Measurements from ENCODE around the gene COQ8B. TPM values are rescaled to one million over a fixed set of nuclear protein-coding genes. Genes with fewer than 3 reads are reported as not detected.

Gene COQ8B
- total RNA-seq, 6 donors from 2014 or later: 46.2 to 142 (median 65.4) TPM

DNA sequence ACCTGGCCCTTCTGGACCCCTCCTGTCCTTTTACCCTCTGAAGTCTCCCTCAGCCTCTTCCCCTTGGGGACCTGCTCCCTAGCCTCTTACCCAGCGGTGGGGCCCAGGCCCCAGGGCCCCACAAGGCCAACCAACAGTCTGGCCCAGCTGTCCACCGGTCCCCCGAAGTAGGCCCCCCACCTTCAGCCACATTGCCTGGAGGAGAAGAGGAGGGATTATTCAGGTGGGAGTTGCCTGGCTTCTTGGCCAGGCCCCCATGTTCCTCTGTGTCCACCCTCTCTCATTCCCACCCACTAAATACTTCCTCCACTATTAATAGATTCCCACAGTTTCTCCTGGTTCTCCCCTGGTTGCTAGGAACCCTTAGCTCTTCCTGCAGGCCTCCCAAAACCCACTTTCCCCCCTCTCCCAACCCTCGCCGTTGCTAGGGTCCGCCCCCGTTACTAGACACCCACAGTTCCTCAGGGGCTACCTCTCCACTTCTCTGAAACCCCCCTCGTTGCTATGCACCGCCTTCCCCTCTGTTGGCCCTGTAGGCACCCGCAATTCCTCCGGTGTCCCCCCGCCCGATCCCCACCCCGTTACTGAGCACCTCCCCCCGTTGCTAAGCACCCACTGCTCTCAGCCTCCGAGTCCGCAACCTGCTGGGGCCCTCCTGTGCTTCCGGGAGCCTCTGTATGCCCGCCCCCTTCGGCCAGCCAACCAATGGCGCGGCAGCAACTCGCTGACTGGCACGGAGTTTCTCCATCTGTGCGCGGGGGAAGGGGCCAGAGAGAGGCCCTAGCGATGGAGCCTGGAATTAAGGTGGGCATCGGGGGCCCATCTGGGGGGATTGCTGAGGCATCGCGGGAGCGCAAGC is 2.0 kb downstream of the COQ8B start:
- peak in 1 of 4 donors; percentile 27 for TF ChIP-seq POLR2A (IDR thresholded peaks at IDR 0.05)
- TF ChIP-seq POLR2AphosphoS5 (IDR thresholded peaks at IDR 0.05): peak; percentile 5 to 44
- TF ChIP-seq, protein P1, sequence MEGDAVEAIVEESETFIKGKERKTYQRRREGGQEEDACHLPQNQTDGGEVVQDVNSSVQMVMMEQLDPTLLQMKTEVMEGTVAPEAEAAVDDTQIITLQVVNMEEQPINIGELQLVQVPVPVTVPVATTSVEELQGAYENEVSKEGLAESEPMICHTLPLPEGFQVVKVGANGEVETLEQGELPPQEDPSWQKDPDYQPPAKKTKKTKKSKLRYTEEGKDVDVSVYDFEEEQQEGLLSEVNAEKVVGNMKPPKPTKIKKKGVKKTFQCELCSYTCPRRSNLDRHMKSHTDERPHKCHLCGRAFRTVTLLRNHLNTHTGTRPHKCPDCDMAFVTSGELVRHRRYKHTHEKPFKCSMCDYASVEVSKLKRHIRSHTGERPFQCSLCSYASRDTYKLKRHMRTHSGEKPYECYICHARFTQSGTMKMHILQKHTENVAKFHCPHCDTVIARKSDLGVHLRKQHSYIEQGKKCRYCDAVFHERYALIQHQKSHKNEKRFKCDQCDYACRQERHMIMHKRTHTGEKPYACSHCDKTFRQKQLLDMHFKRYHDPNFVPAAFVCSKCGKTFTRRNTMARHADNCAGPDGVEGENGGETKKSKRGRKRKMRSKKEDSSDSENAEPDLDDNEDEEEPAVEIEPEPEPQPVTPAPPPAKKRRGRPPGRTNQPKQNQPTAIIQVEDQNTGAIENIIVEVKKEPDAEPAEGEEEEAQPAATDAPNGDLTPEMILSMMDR (IDR thresholded peaks at IDR 0.05): peak in 1 of 6 experiments; percentile 21
- no peak for TF ChIP-seq EP300 (IDR thresholded peaks at IDR 0.05)
- WGBS, 2 donors: 5 to 13% methylated on average over 17 to 30 of the region's 31 CpGs
- no peaks in the 10 kb centered on the region for H3K9me3 ChIP-seq
- peak overlapping the region; percentile 98 to 99 (median 98) for H3K27ac ChIP-seq
- H3K27me3 ChIP-seq: no peaks in the 10 kb centered on the region
- H3K4me1 ChIP-seq: peaks cover 27 to 52% (median 28%) of the 10 kb centered on the region in 4 donors
- peaks cover 1 to 24% (median 16%) of the 10 kb centered on the region in 4 donors for H3K36me3 ChIP-seq
- H3K4me3 ChIP-seq: peak overlapping the region; percentile 48 to 90 (median 76)
- DNase-seq (peak; percentile 98 to 99), ATAC-seq (ENCODE audit: low FRiP score in 2 of 2) (peak; percentile 86 to 89)

DNA sequence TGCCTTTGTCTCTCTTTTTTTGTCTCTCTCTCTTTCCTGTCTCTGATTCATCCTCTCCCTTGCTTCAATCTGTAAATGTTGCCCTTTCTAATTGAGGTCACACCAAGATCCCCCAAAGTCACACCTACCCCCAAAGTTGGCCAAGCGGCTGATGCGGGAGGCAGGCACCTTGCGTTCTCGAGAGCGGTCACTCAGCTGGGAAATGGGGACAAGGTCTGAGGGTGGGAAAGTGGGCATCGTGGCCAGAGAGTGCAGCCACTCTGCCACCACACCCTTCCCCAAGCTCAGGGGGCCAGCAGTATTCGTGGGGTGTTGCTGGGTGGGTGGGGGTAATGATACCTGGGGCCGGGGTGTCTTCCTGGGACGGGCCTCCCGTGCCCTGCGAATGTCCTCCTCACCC is 2.7 kb downstream of the COQ8B start:
- Histone ChIP-seq H3K4me3 (peak overlapping the region in 2 of 4 donors; percentile 75 to 76), H3K27me3 (no peaks in the 10 kb centered on the region), H3K36me3 (peaks cover 6 to 31% (median 21%) of the 10 kb centered on the region in 4 donors), H3K4me1 (peaks cover 23 to 44% (median 24%) of the 10 kb centered on the region in 4 donors), H3K9me3 (no peaks in the 10 kb centered on the region), H3K27ac (peak overlapping the region; percentile 98 to 99 (median 98))
- ATAC-seq (ENCODE audit: low FRiP score in 2 of 2): no peak
- TF ChIP-seq POLR2AphosphoS5 (IDR thresholded peaks at IDR 0.05): no peak
- TF ChIP-seq EP300 (IDR thresholded peaks at IDR 0.05): no peak
- TF ChIP-seq, protein P1 (IDR thresholded peaks at IDR 0.05): no peak
- no peak for TF ChIP-seq POLR2A (IDR thresholded peaks at IDR 0.05)
- no peak for DNase-seq
- WGBS, 2 donors: 87 to 96% methylated on average over 9 to 11 of the region's 11 CpGs

DNA sequence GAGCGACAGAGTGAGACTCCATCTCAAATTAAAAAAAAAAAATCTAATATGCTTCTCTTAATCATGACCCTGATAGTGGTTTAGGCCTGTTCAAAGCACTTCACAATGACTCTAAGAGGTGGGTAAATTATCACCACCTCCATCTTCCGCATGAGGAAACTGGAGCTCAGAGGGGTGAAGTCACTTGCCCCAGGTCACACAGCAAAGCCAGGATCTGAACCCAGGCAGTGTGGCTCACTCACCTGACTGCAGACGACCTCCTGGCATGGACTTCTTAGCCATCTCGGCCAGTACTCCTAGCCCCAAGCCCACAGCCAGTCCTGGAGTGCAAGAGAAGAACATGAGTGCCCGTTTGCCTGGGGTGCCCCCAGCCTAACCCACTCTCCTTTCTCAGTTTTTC is 6.9 kb downstream of the COQ8B start:
- H3K27ac ChIP-seq: no peak overlapping the region
- no peak for DNase-seq
- no peak overlapping the region for H3K4me3 ChIP-seq
- H3K9me3 ChIP-seq: no peaks in the 10 kb centered on the region
- WGBS, 2 donors: 87 to 94% methylated on average over 5 of the region's 5 CpGs
- no peaks in the 10 kb centered on the region for H3K27me3 ChIP-seq
- no peak for TF ChIP-seq POLR2AphosphoS5 (IDR thresholded peaks at IDR 0.05)
- no peak for TF ChIP-seq POLR2A (IDR thresholded peaks at IDR 0.05)
- no peak for TF ChIP-seq EP300 (IDR thresholded peaks at IDR 0.05)
- TF ChIP-seq, protein P1 (IDR thresholded peaks at IDR 0.05): no peak
- no peak for ATAC-seq (ENCODE audit: low FRiP score in 2 of 2)
- H3K36me3 ChIP-seq: peaks cover 9 to 62% (median 46%) of the 10 kb centered on the region in 4 donors
- H3K4me1 ChIP-seq: peaks cover 7 to 12% (median 10%) of the 10 kb centered on the region in 4 donors

DNA sequence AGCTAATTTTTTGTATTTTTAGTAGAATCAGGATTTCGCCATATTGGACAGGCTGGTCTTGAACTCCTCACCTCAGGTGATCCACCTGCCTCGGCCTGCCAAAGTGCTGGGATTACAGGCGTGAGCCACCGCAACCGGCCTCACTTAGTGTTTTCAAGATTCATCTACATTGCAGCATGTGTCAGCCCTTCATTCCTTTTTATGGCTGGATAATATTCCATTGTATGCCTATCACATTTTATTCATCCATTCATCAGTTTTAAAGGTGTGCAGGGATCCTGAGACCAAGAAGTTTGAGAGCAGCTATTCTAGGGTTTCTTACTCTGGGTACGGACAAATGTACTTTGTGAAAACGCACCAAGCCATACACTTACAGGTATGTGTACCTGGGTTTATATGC is 9.1 kb downstream of the COQ8B start:
- Histone ChIP-seq H3K36me3 (peaks cover 22 to 77% (median 67%) of the 10 kb centered on the region in 4 donors), H3K4me3 (no peak overlapping the region), H3K27ac (no peak overlapping the region), H3K27me3 (no peaks in the 10 kb centered on the region), H3K4me1 (no peaks in the 10 kb centered on the region), H3K9me3 (no peaks in the 10 kb centered on the region)
- TF ChIP-seq POLR2A (IDR thresholded peaks at IDR 0.05) (no peak), POLR2AphosphoS5 (IDR thresholded peaks at IDR 0.05) (no peak), EP300 (IDR thresholded peaks at IDR 0.05) (no peak)
- TF ChIP-seq, protein P1 (IDR thresholded peaks at IDR 0.05): no peak
- 97 to 99% methylated on average over 7 of the region's 7 CpGs for WGBS, 2 donors
- DNase-seq (no peak), ATAC-seq (ENCODE audit: low FRiP score in 2 of 2) (no peak)

All from upper lobe of left lung (tissue), 6 donors.